ENCODE data around the gene ROR1.

- no peak for TF ChIP-seq POLR2AphosphoS5 (IDR thresholded peaks at IDR 0.05; ENCODE audit: low read depth, low read length)
- no peak for TF ChIP-seq RFX5 (IDR thresholded peaks at IDR 0.05; ENCODE audit: low read length)
- no peak for TF ChIP-seq CTCF (IDR thresholded peaks at IDR 0.05)
- TF ChIP-seq RAD21 (IDR thresholded peaks at IDR 0.05; ENCODE audit: low read length), result no peak
- TF ChIP-seq ZBTB33 (IDR thresholded peaks at IDR 0.05; ENCODE audit: borderline replicate concordance, low read depth), result no peak
- TF ChIP-seq SMC3 (IDR thresholded peaks at IDR 0.05; ENCODE audit: low read depth, low read length), result no peak
- TF ChIP-seq TEAD4 (IDR thresholded peaks at IDR 0.05; ENCODE audit: borderline replicate concordance, insufficient read depth), result no peak
Observed at GRCh38 chr1:64043288-64043687, 269.5 kb downstream of the ROR1 start.
